ENCODE measurements around the gene ARMC7. TPM values are rescaled to one million over a fixed set of nuclear protein-coding genes. Genes with fewer than 3 reads are reported as not detected.
A peak's percentile ranks its signal among the peaks of the same experiment; 100 is the strongest.

The ARMC7 gene
- total and polyA plus RNA-seq, 2 of the 13 experiments (the other 11 are each of a cell fraction or from before 2014, with no cell fraction given) = 3.9 to 4.2 TPM

DNA sequence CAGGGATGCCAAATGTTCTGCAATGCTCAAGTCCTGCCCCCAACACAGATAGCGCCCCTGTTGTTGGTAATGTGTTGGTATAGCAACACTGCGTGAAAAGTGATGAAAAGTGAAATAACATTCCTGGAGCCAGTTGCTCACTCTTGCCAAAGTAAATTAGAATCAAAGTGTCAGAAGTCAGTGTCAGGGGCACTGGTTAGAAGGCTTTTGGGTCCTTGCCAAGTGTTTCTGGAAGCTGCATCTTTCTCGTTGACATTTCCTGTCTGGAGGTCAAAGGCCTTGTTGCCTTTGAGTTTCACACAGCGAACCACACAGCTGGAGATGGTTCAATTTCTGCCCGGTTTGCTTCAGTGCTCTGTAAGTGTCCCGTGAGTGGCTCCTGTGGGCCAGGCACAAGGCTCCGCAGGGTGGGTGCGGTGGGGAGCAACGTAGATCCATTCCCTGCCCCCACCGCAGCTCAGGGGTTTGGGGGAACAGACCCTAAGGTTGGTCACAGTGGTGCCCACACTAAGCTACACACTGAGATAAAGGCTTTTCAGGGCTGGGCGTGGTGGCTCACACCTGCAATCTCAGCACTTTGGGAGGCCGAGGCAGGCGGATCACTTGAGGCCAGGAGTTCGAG is 25.6 kb upstream of the ARMC7 start (continued):
- TF ChIP-seq ASH2L (IDR thresholded peaks at IDR 0.05; ENCODE audit: insufficient read length, low read depth, low read length) (peak; percentile 56), KDM4B (CRISPR knock-in tag; IDR thresholded peaks at IDR 0.05) (peak; percentile 31; the same call in 1 of the 2 replicates), ZNF724P (CRISPR knock-in tag; IDR thresholded peaks at IDR 0.05; ENCODE audit: borderline replicate concordance) (no peak), HDAC1 (CRISPR knock-in tag; IDR thresholded peaks at IDR 0.05) (peak; percentile 87), GLI4 (CRISPR knock-in tag; IDR thresholded peaks at IDR 0.05; ENCODE audit: borderline replicate concordance) (no peak), SETDB1 (CRISPR knock-in tag; IDR thresholded peaks at IDR 0.05; ENCODE audit: borderline replicate concordance) (no peak), ZNF766 (CRISPR knock-in tag; IDR thresholded peaks at IDR 0.05; ENCODE audit: borderline replicate concordance) (no peak), ZNF577 (CRISPR knock-in tag; IDR thresholded peaks at IDR 0.05; ENCODE audit: borderline replicate concordance, low read depth) (no peak), NCOA2 (CRISPR knock-in tag; IDR thresholded peaks at IDR 0.05) (peak; percentile 88), FLYWCH1 (CRISPR knock-in tag; IDR thresholded peaks at IDR 0.05) (no peak), ZNF772 (CRISPR knock-in tag; IDR thresholded peaks at IDR 0.05) (peak; percentile 82), ZNF441 (CRISPR knock-in tag; IDR thresholded peaks at IDR 0.05; ENCODE audit: borderline replicate concordance) (no peak; the same call in 1 of the 2 replicates), NR1H2 (CRISPR knock-in tag; IDR thresholded peaks at IDR 0.05; ENCODE audit: borderline replicate concordance, low read depth) (peak; percentile 67; the same call in 1 of the 2 replicates), ISL2 (CRISPR knock-in tag; IDR thresholded peaks at IDR 0.05) (peak; percentile 80), PHF5A (CRISPR knock-in tag; IDR thresholded peaks at IDR 0.05; ENCODE audit: low read depth, unreplicated experiment) (peak; percentile 85), IKZF1 (IDR thresholded peaks at IDR 0.05) (no peak), ZSCAN20 (CRISPR knock-in tag; IDR thresholded peaks at IDR 0.05; ENCODE audit: borderline replicate concordance) (no peak)
- TF ChIP-seq, protein P1, sequence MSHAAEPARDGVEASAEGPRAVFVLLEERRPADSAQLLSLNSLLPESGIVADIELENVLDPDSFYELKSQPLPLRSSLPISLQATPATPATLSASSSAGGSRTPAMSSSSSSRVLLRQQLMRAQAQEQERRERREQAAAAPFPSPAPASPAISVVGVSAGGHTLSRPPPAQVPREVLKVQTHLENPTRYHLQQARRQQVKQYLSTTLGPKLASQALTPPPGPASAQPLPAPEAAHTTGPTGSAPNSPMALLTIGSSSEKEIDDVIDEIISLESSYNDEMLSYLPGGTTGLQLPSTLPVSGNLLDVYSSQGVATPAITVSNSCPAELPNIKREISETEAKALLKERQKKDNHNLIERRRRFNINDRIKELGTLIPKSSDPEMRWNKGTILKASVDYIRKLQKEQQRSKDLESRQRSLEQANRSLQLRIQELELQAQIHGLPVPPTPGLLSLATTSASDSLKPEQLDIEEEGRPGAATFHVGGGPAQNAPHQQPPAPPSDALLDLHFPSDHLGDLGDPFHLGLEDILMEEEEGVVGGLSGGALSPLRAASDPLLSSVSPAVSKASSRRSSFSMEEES (CRISPR knock-in tag; IDR thresholded peaks at IDR 0.05) = peak; percentile 80
- TF ChIP-seq, protein P2, sequence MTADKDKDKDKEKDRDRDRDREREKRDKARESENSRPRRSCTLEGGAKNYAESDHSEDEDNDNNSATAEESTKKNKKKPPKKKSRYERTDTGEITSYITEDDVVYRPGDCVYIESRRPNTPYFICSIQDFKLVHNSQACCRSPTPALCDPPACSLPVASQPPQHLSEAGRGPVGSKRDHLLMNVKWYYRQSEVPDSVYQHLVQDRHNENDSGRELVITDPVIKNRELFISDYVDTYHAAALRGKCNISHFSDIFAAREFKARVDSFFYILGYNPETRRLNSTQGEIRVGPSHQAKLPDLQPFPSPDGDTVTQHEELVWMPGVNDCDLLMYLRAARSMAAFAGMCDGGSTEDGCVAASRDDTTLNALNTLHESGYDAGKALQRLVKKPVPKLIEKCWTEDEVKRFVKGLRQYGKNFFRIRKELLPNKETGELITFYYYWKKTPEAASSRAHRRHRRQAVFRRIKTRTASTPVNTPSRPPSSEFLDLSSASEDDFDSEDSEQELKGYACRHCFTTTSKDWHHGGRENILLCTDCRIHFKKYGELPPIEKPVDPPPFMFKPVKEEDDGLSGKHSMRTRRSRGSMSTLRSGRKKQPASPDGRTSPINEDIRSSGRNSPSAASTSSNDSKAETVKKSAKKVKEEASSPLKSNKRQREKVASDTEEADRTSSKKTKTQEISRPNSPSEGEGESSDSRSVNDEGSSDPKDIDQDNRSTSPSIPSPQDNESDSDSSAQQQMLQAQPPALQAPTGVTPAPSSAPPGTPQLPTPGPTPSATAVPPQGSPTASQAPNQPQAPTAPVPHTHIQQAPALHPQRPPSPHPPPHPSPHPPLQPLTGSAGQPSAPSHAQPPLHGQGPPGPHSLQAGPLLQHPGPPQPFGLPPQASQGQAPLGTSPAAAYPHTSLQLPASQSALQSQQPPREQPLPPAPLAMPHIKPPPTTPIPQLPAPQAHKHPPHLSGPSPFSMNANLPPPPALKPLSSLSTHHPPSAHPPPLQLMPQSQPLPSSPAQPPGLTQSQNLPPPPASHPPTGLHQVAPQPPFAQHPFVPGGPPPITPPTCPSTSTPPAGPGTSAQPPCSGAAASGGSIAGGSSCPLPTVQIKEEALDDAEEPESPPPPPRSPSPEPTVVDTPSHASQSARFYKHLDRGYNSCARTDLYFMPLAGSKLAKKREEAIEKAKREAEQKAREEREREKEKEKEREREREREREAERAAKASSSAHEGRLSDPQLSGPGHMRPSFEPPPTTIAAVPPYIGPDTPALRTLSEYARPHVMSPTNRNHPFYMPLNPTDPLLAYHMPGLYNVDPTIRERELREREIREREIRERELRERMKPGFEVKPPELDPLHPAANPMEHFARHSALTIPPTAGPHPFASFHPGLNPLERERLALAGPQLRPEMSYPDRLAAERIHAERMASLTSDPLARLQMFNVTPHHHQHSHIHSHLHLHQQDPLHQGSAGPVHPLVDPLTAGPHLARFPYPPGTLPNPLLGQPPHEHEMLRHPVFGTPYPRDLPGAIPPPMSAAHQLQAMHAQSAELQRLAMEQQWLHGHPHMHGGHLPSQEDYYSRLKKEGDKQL (CRISPR knock-in tag; IDR thresholded peaks at IDR 0.05; ENCODE audit: low read depth) = peak; percentile 90
- TF ChIP-seq, protein P3, sequence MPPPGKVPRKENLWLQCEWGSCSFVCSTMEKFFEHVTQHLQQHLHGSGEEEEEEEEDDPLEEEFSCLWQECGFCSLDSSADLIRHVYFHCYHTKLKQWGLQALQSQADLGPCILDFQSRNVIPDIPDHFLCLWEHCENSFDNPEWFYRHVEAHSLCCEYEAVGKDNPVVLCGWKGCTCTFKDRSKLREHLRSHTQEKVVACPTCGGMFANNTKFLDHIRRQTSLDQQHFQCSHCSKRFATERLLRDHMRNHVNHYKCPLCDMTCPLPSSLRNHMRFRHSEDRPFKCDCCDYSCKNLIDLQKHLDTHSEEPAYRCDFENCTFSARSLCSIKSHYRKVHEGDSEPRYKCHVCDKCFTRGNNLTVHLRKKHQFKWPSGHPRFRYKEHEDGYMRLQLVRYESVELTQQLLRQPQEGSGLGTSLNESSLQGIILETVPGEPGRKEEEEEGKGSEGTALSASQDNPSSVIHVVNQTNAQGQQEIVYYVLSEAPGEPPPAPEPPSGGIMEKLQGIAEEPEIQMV (CRISPR knock-in tag; IDR thresholded peaks at IDR 0.05; ENCODE audit: low read depth) = no peak
- TF ChIP-seq, protein P4, sequence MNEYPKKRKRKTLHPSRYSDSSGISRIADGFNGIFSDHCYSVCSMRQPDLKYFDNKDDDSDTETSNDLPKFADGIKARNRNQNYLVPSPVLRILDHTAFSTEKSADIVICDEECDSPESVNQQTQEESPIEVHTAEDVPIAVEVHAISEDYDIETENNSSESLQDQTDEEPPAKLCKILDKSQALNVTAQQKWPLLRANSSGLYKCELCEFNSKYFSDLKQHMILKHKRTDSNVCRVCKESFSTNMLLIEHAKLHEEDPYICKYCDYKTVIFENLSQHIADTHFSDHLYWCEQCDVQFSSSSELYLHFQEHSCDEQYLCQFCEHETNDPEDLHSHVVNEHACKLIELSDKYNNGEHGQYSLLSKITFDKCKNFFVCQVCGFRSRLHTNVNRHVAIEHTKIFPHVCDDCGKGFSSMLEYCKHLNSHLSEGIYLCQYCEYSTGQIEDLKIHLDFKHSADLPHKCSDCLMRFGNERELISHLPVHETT (CRISPR knock-in tag; conservative IDR thresholded peaks at IDR 0.05) = 0 out of 2 replicates have a peak, but pooled peaks have one; percentile 52
